Activated naive CD4-positive, alpha-beta T cell treated with anti-CD3 and anti-CD28 coated beads, Interleukin-2, amount 50 U/mL, for 16 hours (primary cell): ENCODE data around the gene MED12L.

Source experiments
- DNase-seq: peaks from one replicate; pipeline ENCODE4 v3.0.0-alpha.2; 2020

MED12L gene

GRCh38 chr3:151431940-151432339 is 346.5 kb downstream of the MED12L start:
- DNase-seq, result no peak

GRCh38 chr3:151432616-151433372 is 347.3 kb downstream of the MED12L start:
- DNase-seq, result no peak

DNA sequence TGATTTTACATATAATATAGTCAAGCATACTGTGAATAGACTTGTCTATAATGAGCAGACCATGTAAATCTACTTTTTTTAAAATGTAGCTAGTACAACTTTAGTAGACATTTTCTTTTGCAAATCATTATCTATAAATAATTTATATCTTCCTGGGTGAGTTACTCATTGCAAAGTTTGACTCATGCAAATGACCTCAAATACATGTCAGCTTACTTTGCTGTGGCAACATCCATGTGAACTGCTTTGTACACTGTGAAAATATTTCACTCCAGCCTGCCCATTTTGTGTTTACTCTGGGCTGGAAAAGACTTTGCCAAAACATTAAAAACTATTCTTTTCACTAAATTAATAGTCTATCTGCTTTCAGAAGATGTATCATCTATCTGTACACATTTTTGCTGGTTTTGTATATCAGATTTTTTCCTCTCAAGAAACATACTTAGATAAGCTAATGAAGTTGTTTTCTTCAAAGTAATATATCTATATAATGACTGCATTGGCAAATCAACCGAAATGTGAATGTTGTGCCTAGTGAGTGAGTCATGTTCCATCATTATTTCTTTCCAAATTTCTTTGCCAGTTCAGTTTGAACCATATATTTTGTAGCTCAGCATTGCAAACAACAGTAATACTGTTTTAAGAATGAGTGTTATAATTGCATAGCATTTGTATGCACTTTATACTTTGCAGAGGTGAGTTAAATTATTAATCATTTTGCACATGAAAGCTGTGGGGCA is 348.9 kb downstream of the MED12L start:
- no peak for DNase-seq

DNA sequence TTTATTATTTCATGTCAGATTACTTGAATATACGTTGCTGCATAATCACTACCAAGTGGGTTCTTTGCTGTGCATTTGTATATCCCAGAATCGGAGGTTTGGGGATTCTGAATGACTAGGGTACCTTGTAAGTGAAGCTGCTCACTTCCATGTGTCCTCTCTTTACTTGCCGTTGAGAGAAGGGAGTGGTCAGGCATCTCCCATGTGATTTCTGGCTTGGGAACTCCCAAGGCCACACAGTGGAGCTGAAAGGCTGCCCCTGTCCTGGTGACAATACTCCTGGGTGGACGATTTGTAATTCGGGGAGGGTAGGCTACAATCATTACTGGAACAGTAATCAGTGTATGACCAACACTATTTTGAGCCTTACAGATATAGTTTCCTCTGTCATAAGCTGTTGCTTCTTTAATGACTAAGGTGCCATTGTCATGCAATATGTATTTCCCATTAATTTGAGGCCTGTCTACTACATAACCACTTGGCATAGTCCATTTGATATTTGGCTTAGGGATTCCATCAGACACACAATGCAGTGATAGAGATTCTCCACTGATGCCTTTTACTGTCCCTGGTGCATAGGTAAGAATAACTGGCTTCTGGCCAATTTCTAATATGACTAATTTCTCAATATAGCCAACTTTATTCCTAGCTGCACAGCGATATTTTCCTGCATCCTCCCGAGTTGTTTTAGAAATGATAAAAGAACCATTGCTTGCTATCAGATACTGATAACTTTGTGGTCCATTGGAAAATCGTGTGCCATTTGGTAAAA is 351.4 kb downstream of the MED12L start:
- no peak for DNase-seq

- DNase-seq, result no peak
Measured at GRCh38 chr3:151437906-151438305, 352.4 kb downstream of the MED12L start.

DNA sequence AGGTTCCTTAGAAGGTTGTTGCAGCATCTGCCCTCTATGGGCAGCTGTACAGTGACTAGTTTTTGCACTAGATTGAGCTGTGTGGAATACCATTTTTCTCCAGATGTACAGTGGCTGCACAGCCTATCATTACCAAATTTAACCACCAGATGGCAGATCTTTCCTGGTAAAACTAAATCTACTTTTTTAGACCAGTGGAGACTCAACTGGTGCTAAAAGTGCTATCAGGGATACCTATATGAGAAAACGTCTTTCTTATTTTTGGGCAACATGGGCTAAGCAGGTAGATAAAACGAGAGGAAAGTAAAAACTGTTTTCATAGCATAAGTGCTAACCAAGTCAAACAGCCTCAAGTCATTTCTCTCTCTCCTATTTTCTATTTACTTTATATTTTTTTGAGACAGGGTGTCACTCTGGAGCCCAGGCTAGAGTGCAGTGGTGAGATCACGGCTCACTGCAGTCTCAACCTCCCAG is 354.2 kb downstream of the MED12L start:
- no peak for DNase-seq

GRCh38 chr3:151440940-151441339 is 355.5 kb downstream of the MED12L start:
- no peak for DNase-seq

- DNase-seq, result no peak
Measured at GRCh38 chr3:151443583-151443982, 358.1 kb downstream of the MED12L start.

GRCh38 chr3:151445273-151446001 is 360.0 kb downstream of the MED12L start:
- no peak for DNase-seq

DNA sequence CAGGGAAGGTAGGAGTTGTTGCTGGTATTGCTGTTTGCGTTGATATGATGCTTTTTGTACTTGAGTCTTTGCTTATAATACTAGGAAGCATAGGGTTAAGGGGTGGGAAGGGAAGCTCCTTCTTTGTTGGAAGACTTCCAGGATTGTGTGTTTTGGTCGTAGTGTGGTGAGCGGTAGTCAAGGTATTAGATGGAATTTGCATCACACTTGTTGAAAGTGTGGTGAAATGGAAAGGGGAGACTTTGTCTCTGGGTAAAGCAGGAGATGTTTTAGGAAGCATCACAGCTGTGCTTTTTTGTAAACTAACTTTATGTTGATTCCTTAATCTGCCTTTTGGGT is 360.5 kb downstream of the MED12L start:
- DNase-seq, result no peak

DNA sequence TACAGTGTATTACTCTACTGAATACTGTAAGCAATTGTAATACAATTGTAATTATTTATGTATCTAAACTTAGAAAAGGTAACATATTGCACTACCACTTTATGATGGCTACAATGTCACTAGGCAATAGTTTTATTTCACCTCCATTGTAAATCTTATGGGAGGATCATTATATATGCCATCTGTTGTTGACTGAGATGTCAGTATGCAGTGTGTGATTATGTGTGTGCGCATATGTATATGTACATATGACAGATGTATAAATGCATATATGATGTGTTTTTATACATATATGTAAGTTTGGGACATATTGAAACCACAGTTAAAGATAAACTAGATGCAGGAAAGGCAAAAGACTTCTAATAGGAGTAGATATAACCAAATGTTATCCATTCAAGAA is 366.9 kb downstream of the MED12L start:
- no peak for DNase-seq

DNA sequence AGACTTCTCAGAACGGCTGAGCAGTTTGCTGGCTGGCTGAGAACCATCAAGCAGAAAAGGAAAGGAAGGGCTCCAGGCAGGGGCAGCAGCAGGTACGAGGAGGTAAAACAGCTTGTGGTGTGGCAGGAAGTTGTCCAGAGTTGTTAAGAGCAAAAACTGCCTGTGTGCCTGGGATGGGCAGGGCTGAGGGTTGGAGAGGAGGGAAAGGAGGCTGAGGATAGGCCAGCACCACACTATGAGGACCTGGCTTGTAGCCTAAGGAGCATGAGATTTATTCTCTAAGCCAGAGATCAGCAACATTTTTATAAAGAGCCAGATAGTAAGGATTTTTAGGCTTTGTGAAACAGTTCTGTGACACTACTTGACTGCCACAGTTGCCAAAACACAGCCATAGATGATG is 367.4 kb downstream of the MED12L start:
- DNase-seq, result no peak

GRCh38 chr3:151456065-151456464 is 370.6 kb downstream of the MED12L start:
- no peak for DNase-seq

GRCh38 chr3:151459358-151459757 is 373.9 kb downstream of the MED12L start:
- no peak for DNase-seq

- no peak for DNase-seq
Measured at GRCh38 chr3:151460228-151460627, 374.8 kb downstream of the MED12L start.

DNA sequence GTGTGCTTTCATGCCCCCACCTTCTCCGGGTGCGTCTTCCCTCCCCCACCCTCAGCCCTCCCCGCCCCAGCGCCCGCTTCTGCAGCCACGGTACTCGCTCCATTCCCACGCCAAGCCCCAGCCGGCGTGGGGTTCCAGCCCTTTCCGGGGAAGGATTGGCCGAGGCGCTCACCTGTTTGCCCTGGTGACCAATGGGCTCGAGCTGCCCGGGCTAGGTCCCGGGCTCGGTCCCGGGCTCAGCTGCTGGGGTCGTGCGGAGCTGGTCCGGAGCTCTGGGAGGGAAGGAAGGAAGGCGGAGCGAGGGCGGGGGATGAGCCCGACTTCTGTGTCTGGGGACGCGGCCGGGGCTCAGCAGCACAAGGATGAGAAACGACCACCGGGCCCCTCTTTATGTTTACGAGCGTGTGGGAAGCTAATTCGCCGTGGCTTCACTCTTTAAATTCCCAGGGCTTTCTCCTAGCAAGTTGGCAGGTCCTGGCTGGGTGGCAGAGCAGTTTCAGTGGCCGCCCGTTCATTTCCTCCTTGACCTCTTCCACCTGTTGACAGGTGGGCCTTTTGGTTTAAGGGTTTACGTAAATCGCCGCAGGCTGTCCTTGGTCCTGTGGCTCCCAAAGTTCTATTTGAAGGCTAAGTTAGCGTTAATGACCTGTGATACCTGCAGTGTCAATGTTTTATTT is 375.4 kb downstream of the MED12L start, which contains the start of gene IGSF10:
Gene IGSF10 (minus strand): TSS at position 288 of the 677 bp plus-strand sequence. CDS start 2,352 bp downstream, outside the sequence.
- DNase-seq, result no peak

- DNase-seq, result no peak
Measured at GRCh38 chr3:151462278-151462780, 376.9 kb downstream of the MED12L start.

GRCh38 chr3:151462991-151463390 is 377.5 kb downstream of the MED12L start:
- no peak for DNase-seq

- no peak for DNase-seq
Measured at GRCh38 chr3:151467069-151467468, 381.6 kb downstream of the MED12L start.

DNA sequence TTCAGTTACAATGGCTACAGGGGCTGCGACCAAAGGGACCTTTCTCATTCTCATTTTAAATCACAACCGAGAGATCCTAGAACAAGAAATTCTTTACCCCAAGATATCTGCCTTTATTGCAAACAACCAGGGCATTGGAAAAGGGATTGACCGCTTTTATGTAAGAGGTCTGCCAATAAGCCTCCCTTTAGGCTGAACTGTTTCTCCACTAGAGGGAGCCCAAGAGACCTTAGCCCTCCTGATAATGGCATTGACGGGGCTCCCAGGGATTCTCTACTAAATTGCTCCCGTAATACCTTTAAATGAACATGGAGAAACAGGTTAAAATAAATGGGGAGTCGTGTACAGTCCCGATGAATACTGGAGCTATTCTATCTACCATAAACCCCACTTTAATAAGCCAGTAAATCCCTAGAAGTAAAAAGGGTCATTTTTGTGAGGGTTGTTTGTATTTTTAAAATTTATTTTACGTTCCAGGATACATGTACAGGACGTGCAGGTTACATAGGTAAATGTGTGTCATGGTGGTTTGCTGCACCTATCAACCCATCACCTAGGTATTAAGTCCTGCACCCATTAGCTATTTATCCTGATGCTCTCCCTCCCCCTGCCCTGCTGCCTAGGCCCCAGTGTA is 382.9 kb downstream of the MED12L start:
- DNase-seq, result peak; percentile 25

- no peak for DNase-seq
Measured at GRCh38 chr3:151476344-151477018, 391.0 kb downstream of the MED12L start.
